ENCODE measurements around the gene PRSS8. TPM values are rescaled to one million over a fixed set of nuclear protein-coding genes. Genes with fewer than 3 reads are reported as not detected.
"Not testable (repeated sequence)": the region's sequence is repeated elsewhere in the genome, so short reads cannot be mapped to it uniquely, and the experiment has no call there.

PRSS8 gene
- total RNA-seq, 2 donors from 2014 or later = 0.21 TPM; not detected in 1

DNA sequence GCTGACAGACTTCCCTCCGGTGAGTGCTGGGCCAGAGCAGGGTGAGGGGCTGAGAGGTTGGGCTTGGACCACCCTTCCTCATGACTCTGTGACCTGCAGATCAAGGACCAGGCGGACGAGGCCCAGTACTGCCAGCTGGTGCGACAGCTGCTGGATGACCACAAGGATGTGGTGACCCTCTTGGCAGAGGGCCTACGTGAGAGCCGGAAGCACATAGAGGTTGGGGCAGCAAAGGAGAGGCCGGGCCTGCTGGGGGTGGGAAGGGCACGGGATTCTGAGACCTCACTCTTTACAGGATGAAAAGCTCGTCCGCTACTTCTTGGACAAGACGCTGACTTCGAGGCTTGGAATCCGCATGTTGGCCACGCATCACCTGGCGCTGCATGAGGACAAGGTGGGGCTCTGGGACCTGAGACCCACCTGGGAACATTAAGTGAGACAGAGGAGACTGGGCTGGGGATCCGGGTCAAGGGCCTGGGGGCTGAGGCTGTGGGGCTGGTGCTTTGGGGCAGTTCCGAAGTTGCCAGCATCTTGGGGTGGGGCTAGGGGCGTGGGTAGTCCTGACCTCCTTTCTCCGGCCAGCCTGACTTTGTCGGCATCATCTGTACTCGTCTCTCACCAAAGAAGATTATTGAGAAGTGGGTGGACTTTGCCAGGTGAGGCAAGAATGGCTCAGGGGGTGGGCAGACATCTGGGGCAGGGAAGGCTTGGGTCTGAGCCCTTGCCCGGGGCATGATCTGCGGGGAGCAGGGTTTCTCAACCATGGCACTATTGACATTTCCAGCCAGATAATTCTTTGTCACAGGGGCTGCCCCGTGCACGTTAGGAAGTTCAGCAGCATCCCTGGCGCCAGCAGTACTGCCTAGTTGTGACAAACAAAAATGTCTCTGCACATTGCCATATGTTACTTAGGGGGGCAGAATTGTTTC lies 25.2 kb downstream of the PRSS8 start:
- no peak for ATAC-seq
- intact Hi-C loops (cut with DNase I) = no loop called here
- no peak for DNase-seq

DNA sequence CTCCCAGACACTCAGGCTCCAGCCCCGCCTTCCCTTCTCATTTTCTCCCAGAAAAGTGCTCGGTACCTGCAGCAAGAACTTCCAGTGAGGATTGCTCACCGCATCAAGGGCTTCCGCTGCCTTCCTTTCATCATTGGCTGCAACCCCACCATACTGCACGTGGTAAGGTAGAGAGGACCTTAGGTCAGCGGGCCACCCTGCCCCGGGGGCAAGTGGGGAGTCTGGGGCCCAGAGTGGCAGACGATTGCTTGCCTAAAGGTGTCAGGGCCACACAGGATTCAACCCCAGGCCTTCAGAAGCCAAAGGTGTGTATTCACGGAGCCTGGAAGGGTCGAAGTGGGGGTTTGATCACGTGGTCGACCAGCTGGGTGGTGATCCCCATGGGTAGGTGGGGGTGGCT lies 25.9 kb downstream of the PRSS8 start:
- intact Hi-C loops (cut with DNase I) = loop anchor here in 1 of 2 donors (5.0 kb wide), 1 partner anchor 33 kb away; no protein-coding TSS in a partner anchor
- DNase-seq (no peak), ATAC-seq (no peak)

DNA sequence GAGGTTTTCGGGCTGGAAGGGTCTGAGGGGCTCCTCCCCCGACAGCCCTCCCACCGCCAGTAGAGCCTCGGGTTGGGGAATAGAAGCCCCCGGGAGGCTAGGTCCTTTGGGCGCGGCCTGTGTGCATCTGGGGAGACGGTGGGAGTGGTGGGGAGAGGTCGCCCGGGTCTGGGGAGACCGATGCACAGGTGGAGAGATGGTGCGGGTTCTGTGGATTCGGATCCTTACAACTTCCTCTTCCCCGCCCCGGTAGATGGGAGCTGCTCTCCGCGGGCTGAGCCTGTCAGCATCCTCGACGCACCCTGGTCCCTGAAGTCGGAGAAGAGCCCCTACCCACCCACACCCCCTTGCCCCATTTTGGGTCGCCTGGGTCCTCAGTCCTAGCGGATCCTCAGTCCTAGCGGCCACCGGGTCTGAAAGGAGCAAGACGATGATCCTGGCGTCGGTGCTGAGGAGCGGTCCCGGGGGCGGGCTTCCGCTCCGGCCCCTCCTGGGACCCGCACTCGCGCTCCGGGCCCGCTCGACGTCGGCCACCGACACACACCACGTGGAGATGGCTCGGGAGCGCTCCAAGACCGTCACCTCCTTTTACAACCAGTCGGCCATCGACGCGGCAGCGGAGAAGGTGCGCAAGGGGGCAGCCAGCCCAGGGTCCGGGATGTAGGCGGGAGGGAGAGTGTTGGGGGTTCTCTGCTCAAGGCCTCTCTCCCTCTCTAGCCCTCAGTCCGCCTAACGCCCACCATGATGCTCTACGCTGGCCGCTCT lies 26.6 kb downstream of the PRSS8 start:
- intact Hi-C loops (cut with DNase I) = loop anchor here in 1 of 2 donors (5.0 kb wide), 1 partner anchor 33 kb away; no protein-coding TSS in a partner anchor
- no peak for DNase-seq
- peak in 1 of 2 donors; percentile 2 for ATAC-seq

DNA sequence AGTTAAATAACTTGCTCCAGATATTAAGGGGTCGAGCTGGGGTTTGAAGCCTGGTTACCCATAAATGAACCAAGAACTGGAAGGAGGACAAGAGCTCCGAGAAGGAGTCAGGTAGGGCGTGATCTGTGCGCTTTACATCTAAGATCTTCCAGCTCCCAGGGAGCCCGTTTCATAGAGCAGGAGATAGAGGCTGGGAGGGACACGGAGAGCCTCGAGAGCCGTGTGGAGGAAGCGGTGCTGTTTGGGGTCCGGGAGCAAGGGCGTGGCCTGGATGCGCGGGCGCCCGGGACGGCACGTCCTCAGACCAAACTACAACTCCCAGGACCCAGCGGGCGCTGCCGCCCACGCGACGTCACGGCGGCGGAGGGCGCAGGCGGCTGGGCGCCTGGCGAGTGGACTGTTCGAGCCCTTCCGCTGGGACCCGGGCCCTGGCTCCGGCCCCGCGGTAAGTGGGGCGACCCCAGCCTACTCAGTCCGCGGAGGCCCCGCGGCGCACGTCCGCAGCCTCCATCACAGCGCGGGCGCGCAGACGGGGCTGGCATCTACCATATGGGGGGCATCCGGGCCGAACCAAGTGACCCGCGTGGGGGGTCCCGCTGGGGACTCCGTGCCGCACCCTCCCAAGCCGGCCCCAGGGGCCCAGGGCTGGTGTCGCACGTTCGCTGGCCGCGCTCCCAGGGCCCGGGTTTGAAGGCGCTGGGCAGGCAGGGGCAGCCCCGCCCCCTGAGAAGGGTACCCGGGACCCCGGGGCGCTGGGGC lies 27.3 kb downstream of the PRSS8 start, which contains the start of gene BCKDK:
TSS of gene BCKDK (plus strand) at position 352 of the 759 bp plus-strand sequence. CDS start 838 bp downstream, outside the sequence.
- ATAC-seq = peak; percentile 87 to 89
- intact Hi-C loops (cut with DNase I) = loop anchor here in 1 of 2 donors (5.0 kb wide), 1 partner anchor 34 kb away; no protein-coding TSS in a partner anchor
- peak; percentile 87 for DNase-seq

DNA sequence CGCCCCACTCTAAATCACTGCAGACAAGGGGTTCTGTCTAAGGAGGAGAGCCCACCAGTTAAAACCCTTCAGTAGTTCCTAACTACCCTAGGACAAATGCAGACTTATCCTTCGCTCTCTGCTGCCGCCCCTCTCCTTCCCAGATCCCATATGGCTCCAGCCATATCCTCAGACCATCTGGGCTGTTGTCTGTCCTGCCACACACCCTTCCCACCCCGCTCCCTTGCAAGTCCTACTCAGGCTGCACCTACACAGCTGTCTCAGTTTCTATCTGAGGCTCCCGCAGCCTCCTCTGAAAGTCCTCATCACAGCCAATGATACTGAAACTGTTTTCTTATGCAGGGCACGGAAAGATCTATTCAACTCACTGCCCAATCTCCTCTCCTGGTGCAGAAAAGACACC lies 28.1 kb downstream of the PRSS8 start:
- intact Hi-C loops (cut with DNase I) = loop anchor here in 1 of 2 donors (5.0 kb wide), 1 partner anchor 35 kb away; no protein-coding TSS in a partner anchor
- no peak for ATAC-seq

DNA sequence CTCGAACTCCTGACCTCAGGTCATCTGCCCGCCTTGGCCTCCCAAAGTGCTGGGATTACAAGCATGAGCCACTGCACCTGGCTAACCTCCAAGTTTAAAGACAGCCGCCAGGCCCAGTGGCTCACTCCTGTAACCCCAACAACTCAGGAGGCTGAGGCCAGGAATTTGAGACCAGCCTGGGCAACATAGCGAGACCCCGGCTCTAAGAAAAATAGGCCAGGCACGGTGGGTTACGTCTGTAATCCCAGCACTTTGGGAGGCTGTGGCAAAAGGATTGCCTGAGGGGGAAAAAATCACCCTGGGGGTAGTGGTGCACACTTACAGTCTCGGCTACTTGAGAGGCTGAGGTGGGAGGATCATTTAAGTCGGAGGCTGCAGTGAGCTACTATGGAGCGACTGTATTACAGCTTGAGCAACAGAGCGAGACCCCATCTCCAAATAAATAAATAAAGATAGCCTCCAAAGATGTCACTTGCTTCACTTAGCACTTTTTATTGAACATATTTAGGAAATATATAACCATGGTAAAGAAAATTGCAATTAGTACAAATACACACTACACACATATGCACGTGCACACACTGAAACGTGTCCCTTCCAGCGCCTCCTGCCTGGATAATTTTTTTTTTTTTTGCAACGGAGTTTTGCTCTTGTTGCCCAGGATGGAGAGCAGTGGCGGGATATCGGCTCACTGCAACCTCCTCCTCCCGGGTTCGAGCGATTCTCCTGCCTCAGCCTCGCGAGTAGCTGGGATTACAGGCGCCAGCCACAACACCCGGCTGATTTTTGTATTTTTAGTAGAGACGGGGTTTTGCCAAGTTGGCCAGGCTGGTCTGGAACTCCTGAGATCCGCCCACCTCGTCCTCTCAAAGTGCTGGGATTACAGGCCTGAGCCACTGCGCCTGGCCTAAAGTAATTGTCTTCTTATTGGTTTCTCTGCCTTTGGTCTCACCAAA lies 28.7 kb downstream of the PRSS8 start:
- ATAC-seq (no peak), DNase-seq (no peak)
- intact Hi-C loops (cut with DNase I) = loop anchor here in 1 of 2 donors (5.0 kb wide), 1 partner anchor 36 kb away; no protein-coding TSS in a partner anchor

More for the DNA sequence above, 28.1 kb downstream of the PRSS8 start:
- no peak for DNase-seq

DNA sequence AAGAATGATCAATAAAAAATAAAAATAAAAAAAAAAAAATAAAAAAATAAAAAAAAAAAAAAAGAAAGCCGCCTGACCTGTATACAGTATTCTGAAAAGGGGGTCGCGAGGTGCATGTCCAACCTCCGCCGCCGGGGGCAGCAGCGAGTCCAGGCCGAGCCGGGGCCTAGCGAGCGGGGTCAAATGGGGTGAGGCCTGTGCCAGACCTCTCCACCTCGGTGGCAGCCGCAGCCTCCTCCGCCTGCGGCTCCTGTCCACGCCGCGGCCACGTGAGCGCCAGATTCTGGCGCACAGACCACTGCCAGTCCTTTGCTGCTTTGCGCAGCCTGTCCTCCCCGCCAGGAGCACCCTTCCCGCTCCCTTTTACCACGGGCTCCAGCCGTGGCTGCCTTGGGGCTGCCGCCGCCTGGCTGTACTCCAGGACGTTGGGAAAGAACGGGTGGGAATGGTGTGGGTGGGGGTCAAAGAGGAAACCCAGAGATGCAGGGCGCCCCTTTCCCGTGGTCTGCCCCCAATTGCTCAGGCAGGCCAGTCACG lies 29.8 kb downstream of the PRSS8 start:
- ATAC-seq (peak; percentile 81 to 87), DNase-seq (peak; percentile 89)
- intact Hi-C loops (cut with DNase I) = loop anchor here in 1 of 2 donors (5.0 kb wide), 1 partner anchor 37 kb away; no protein-coding TSS in a partner anchor

DNA sequence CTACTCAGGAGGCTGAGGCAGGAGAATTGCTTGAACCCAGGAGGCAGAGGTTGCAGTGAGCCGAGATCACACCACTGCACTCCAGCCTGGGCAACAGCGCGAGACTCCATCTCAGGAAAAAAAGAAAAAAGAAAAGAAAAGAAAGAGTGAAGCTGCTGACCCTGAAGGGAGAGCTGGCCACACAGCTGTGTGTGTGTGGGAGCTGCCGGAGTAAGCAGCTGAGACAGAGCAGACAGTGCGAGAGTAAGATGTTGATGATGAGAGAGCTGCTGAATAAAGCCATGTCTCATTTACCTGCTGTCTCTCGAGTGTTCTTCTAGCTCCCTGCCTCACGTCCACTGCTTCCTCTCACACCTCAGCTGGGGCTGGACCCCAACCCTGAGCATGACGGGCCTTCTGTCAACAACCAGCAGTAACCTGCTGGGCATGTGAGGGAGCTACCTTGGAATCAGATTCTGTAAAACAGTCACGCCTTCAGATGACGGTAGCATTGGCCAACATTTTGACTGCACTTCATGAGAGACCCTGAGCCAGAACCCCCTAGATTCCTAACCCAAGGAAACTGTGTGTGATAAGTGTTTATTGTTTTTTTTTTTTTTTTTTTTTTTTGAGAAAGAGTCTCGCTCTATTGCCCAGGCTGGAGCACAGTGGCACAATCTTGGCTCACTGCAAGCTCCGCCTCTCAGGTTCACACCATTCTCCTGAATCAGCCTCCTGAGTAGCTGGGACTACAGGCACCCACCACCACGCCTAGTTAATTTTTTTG lies 34.5 kb downstream of the PRSS8 start:
- intact Hi-C loops (cut with DNase I); ATAC-seq: not testable (repeated sequence)

DNA sequence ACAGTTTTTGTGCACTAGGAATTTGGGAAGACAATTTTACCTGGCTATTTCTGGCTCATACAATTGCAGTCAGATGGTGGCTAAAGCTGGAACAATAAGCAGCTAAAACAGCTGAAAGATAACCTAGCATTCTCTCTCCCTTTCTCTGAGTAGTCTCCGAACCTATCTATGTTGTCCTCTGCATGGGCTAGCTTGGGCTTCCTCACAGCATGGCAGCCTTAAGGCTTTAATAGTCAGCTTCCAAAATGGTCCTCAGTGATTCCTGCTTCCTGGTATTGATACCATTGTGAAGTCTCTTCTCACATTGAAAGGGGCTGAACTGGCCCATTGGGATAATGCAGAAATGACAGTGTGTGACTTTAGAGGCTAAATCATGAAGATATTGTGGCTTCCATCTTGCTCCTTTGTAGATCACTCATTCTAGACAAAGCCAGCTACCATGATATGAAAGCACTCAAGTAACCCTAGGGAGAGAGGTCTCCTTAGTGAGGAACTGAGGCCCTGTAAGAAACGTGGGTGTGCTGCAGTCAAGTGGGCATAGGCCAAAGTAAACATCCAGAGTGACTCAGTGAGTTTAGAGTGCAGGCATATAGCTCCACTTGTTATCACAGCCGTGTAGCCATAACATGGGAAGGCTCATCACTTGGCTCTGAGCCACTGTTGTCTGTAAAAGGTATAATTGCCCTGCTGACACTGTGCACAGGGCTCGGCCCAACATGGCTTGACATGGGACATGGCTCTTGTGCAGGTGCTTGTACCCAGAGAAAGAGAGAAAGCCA lies 35.5 kb downstream of the PRSS8 start:
- intact Hi-C loops (cut with DNase I) = loop anchor here in 1 of 2 donors (10.0 kb wide), 1 partner anchor 115 kb away; the partner anchor contains the start of gene HSD3B7

More for the DNA sequence above, 34.5 kb downstream of the PRSS8 start:
- DNase-seq = not testable (repeated sequence)

DNA sequence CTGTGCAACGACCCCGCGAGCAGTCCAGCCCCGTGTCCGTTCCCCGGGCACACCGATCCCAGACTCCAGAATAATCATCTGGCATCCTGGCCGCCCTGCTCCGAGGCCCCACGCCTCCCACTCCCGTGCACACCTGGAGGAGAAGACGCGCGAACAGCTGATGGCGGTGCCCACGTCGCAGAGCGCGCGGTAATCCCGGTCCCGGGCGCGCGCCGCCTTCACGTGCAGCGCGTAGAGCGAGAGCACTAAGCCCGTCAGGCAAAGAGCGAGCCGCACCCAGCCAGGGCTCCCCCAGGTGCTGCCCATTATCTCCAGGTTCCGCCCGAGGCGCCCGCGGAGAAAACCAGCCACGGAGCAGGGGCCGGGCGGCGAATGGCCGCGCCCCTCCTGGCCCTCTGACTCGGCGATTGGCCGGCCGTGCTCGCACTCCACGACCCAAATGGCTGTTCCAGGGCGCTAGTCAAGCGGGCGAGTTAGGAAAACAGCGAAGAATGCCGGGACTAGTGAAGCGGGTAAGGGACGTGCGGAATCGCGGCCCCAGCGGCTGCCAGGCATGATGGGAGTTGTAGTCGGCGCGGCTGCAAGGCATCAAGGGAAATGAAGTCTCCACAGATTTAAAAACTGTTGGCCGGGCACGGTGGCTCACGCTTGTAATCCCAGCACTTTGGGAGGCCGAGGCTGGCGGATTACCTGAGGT lies 41.0 kb downstream of the PRSS8 start, which contains the start of gene VKORC1:
TSS of gene VKORC1 (minus strand) at position 374 of the 697 bp plus-strand sequence. CDS start at position 306, 68 bp downstream.
- intact Hi-C loops (cut with DNase I) = loop anchor here in 1 of 2 donors (10.0 kb wide), 1 partner anchor 110 kb away; the partner anchor contains the start of gene HSD3B7
- peak; percentile 95 for DNase-seq

More for the DNA sequence above, 35.5 kb downstream of the PRSS8 start:
- DNase-seq (no peak), ATAC-seq (no peak)

DNA sequence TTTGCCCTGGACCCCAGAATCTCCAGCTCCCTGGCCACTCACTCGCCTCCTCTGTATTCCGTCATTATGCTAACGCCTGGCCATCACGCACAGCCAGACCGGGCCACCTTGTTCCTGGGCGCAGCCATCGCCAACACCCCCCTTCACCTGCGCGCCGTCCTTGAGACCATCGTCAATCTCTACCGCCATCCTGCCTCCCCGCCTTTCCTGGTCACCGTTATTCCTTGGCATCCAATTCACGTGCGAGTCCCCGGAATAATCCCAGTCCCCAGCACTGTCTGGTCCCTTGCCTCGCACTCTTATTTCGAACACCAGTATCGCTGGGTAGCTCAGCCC lies 41.5 kb downstream of the PRSS8 start:
- intact Hi-C loops (cut with DNase I) = loop anchor here in 1 of 2 donors (10.0 kb wide), 1 partner anchor 109 kb away; the partner anchor contains the start of gene HSD3B7
- DNase-seq (no peak), ATAC-seq (peak; percentile 21 to 25)

More for the DNA sequence above, 41.0 kb downstream of the PRSS8 start, which contains the start of gene VKORC1:
- ATAC-seq = peak; percentile 96

DNA sequence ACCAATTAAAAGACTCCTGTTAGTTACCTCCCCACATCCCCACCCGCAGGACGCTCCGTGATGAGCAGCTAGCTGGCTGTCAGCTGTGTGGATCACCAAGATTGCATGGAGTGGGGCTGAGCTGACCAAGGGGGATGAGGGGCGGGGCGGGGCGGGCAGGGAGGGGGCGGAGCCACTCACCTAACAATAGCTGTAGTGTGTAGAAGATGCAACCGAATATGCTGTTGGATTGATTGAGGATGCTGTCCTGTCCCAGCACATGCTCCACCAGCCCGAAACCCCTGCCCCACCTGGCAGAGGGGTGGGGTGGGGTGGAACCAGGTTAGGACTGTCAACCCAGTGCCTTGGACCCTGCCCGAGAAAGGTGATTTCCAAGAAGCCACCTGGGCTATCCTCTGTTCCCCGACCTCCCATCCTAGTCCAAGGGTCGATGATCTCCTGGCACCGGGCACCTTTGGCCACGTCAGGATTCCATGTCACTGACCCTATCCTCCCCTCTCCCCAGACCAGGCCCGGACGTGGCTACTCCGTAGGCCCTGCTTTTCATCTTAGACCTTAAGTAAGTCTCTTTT lies 42.3 kb downstream of the PRSS8 start:
- DNase-seq = no peak
- intact Hi-C loops (cut with DNase I) = loop anchor here in 1 of 2 donors (10.0 kb wide), 1 partner anchor 108 kb away; the partner anchor contains the start of gene HSD3B7

DNA sequence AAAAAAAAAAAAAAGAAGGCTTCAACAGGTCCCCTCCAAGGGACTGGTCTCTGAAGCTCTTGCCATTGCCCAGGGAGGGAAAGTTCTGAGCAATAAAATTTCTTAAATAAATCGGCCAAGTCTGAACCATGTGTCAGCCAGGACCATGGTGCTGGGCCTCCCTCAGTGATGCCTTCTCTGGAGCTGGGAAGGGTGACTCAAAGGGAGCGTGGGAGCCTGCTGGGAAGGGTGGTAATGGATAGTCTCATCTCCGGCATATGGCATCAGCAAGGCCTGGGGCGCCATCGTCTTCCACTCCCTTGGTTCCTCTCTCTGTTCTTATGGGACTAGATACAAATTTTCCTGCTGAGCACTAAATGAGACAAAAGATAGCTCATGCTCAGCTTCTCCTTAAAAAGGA lies 43.2 kb downstream of the PRSS8 start:
- DNase-seq (no peak), ATAC-seq (no peak)
- intact Hi-C loops (cut with DNase I) = loop anchor here in 1 of 2 donors (10.0 kb wide), 1 partner anchor 108 kb away; the partner anchor contains the start of gene HSD3B7

More for the DNA sequence above, 42.3 kb downstream of the PRSS8 start:
- ATAC-seq = no peak

DNA sequence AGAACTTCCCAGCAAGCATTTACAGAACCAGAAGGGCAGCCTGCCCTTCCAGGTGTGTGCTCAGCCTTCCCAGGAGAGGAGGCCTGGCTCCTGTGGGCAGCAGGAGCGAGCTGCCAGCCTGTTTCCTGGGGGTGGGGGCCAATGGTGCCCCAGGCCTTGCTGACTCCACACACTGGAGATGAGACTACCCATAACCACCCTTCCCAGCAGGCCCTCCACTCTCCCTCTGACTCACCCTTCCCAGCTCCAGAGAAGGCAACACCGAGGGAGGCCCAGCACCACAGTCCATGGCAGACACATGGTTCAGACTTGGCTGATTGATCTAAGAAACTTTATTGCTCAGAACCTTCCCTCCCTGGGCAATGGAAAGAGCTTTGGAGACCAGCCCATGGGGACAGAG lies 45.0 kb downstream of the PRSS8 start:
- ATAC-seq = no peak
- intact Hi-C loops (cut with DNase I) = loop anchor here in 1 of 2 donors (10.0 kb wide), 1 partner anchor 106 kb away; the partner anchor contains the start of gene HSD3B7
- no peak for DNase-seq

All from left cardiac atrium (tissue), 4 donors.